T-cell (primary cell): ENCODE measurements around the gene UVSSA. TPM values are rescaled to one million over a fixed set of nuclear protein-coding genes. Genes with fewer than 3 reads are reported as not detected.
A peak's percentile ranks its signal among the peaks of the same experiment; 100 is the strongest.

Source experiments
- ATAC-seq, 4 experiments: fragments of 200-7000 bp in 3 of 4; fragments of 150-1000 bp in 1 of 4; cut with Tn5 transposase; replicated peaks in 1 of 4; 1 replicate in 3 of 4; 2 replicates in 1 of 4; pipeline ENCODE4 v1.10.0; 2021; ENCODE audit warnings: moderate library complexity in 3 of 4, mild to moderate bottlenecking in 2 of 4, moderate number of reproducible peaks in 1 of 4
- CTCF ChIA-PET, 2 donors: fragments of 300-600 bp; sonication (Branson Sonifier 250); formaldehyde crosslinking; loops; one replicate each; lab custom pipeline; 2022; ENCODE audit warnings: antibody characterized with exemption in 2 of 2; lab: Charles Lee
- POLR2A ChIA-PET, 2 donors: fragments of 300-600 bp; sonication (Branson Sonifier 250); formaldehyde crosslinking; loops; one replicate each; lab custom pipeline; 2022; ENCODE audit warnings: antibody characterized with exemption in 2 of 2; lab: Charles Lee
- DNase-seq, 35 experiments: peaks; one replicate each; pipeline versions ENCODE4 v3.0.0 to v3.0.0-alpha.2; 2013 to 2023
- H3K27ac ChIP-seq: one replicate; pipeline ENCODE4 v1.5.1; 2013; ENCODE audit warnings: low read length
- H3K27me3 ChIP-seq, 2 experiments: replicated peaks in 1 of 2; 1 replicate in 1 of 2; 2 replicates in 1 of 2; pipeline versions ENCODE4 v1.6.1 to v1.7.0; 2013; ENCODE audit warnings: low read length in 1 of 2, mixed read lengths in 1 of 2; ENCODE audit not compliant: control insufficient read depth in 2 of 2, insufficient read depth in 2 of 2; ENCODE audit errors: extremely low read depth in 1 of 2
- H3K36me3 ChIP-seq, 2 donors: 1 replicate in 1 of 2; 2 replicates in 1 of 2; pipeline versions ENCODE4 v1.6.1 to v1.7.0; 2013; ENCODE audit warnings: low read length in 1 of 2; ENCODE audit not compliant: control insufficient read depth in 2 of 2, insufficient read depth in 1 of 2; ENCODE audit errors: extremely low read depth in 1 of 2
- H3K4me1 ChIP-seq, 2 experiments: 1 replicate in 1 of 2; 2 replicates in 1 of 2; pipeline versions ENCODE4 v1.6.1 to v1.7.0; 2013; ENCODE audit warnings: low read length in 2 of 2, mixed read lengths in 1 of 2; ENCODE audit not compliant: insufficient read depth in 2 of 2, control insufficient read depth in 1 of 2; ENCODE audit errors: extremely low read depth in 1 of 2
- H3K4me3 ChIP-seq, 2 donors: 1 replicate in 1 of 2; 2 replicates in 1 of 2; pipeline versions ENCODE4 v1.5.1 to v1.7.0; 2013; ENCODE audit warnings: mild to moderate bottlenecking in 2 of 2, low read length in 1 of 2, moderate library complexity in 1 of 2; ENCODE audit not compliant: control insufficient read depth in 1 of 2; ENCODE audit errors: extremely low read depth in 1 of 2
- H3K9me3 ChIP-seq: 2 replicates; pipeline ENCODE4 v1.7.0; 2013
- H3K27ac Mint-ChIP-seq, 2 donors: one replicate each; pipeline ENCODE4 v1.8.0; 2020 to 2021; ENCODE audit warnings: mild to moderate bottlenecking in 2 of 2, mixed read lengths in 2 of 2
- H3K27me3 Mint-ChIP-seq, 2 donors: one replicate each; pipeline ENCODE4 v1.8.0; 2021 to 2022; ENCODE audit warnings: mixed read lengths in 2 of 2
- H3K36me3 Mint-ChIP-seq: one replicate; pipeline ENCODE4 v1.8.0; 2021; ENCODE audit warnings: mixed read lengths
- H3K4me1 Mint-ChIP-seq, 3 donors: one replicate each; pipeline ENCODE4 v1.8.0; 2020 to 2022; ENCODE audit warnings: mixed read lengths in 3 of 3, mild to moderate bottlenecking in 1 of 3
- H3K4me3 Mint-ChIP-seq, 3 donors: one replicate each; pipeline ENCODE4 v1.8.0; 2020 to 2022; ENCODE audit warnings: mild to moderate bottlenecking in 3 of 3, mixed read lengths in 3 of 3, moderate library complexity in 3 of 3
- H3K9me3 Mint-ChIP-seq, 3 donors: one replicate each; pipeline ENCODE4 v1.8.0; 2020 to 2022; ENCODE audit warnings: mixed read lengths in 3 of 3
- WGBS: methylation state at CpG from one replicate; pipeline ENCODE4 v1.1.5; 2013; ENCODE audit warnings: missing lambda C conversion rate; ENCODE audit not compliant: insufficient coverage; 5-methylcytosine and 5-hydroxymethylcytosine counted together
- total RNA-seq, 35 experiments: library from RNA in 6 of 35; stranded (reverse) in 6 of 35; fragments of 120-200 nt in 1 of 35; gene quantifications; one replicate each; pipeline versions ENCODE4 v1.2.1 to v1.2.4 and lab custom pipeline; 2013 to 2026

Gene UVSSA
- total RNA-seq, 5 donors from 2014 or later (not counting 1 experiment from before 2014, with no cell fraction given), result 39.9 to 53.7 (median 42.7) TPM

DNA sequence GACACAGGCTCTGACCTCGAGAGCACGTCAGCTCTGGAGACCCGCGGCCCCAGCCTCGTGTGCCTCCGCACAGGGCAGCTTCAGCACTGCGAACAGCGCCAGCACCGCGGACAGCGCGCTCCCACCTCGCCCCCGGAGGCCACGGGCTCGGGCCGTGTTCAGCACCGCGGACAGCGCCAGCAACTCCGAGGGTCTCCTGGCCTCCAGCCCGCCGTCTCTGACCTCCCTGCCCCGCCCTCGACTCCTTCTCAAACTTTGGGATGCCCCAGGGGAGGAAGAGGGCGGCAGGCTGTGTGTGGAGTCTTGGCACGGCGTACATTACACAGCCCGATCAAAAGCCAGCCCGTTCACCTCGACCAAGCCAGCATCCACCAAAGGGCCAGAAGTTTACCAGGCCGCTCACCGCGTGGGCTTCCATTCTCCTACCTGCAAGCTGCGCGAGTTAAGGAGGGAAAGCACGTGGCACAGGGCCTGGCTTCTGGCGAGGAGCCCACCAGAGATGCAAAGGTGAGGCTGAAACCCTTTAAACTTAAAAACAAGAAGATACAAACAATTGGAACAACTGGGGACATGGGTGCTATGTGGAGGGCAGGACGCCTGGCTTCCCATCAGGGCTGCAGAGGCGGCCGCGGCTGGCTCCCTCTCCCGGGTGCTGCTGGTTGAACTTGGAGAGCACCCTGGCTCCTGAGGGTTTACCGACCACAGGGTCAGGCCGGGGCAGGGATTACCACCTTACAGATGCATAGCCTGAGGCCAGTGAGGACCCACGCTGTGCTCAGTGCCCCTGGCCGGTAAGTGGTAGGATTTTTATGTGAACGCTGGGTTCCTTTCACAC is 63.7 kb downstream of the UVSSA start:
- Mint-ChIP-seq H3K27me3 (peaks cover 55 to 70% of the 10 kb centered on the region in 2 donors), H3K4me3 (no peak overlapping the region), H3K36me3 (no peaks in the 10 kb centered on the region), H3K27ac (no peak overlapping the region), H3K4me1 (peaks cover 0 to 12% (median 11%) of the 10 kb centered on the region in 3 donors), H3K9me3 (no peaks in the 10 kb centered on the region)
- Histone ChIP-seq H3K4me3 (no peak overlapping the region), H3K36me3 (no peaks in the 10 kb centered on the region), H3K4me1 (peaks cover 0 to under 1% of the 10 kb centered on the region in 2 experiments), H3K9me3 (no peaks in the 10 kb centered on the region), H3K27me3 (peaks cover 17 to 81% of the 10 kb centered on the region in 2 experiments), H3K27ac (no peak overlapping the region)
- peak in 27 of 35 experiments; percentile 5 to 62 (median 30) for DNase-seq
- WGBS, result 44% methylated on average over 23 of the region's 48 CpGs
- POLR2A ChIA-PET, result no interaction called here
- ATAC-seq, result peak in 3 of 4 experiments; percentile 43 to 63 (median 43)
- CTCF ChIA-PET, result no interaction called here

DNA sequence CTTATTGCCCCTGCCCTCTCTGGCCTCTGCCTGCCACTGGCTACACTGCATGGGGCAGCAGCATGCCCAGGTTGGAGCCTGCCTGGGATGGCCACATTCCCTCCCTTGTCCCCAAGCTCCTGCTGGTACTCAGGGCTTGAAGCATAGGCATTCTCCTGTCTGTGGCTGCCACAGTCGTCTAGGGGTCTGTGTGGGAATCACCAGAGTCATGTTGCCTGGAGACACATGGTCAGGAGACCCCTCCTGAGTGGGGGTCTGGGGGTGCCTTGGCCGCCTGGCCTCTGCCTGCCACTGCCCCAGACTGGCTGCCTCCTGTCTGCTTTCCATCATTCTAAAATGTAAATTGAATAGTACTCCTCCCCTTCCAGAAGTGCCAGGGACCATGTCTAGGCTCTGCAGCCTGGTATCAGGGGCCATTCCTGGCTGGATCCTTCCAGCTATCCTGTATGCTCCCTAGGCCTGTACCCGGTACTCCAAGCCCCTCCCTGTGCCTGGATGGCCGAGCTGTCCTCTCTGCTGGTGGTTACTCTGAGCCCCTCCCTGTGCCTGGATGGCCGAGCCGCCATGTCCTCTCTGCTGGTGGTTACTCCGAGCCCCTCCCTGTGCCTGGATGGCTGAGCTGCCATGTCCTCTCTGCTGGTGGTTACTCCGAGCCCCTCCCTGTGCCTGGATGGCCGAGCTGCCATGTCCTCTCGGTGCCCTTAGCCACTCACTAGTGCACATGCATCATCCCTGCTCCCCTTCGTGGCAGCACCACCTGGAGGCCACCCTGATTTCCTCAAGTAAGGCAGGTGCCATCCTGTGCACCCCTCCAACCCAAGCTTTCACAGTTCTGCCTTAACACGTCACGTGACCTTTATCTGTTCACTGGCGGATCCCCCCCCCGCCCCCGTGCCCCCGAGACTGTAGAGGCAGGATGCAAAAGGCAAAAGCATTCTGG is 64.7 kb downstream of the UVSSA start:
- peaks cover 17 to 90% of the 10 kb centered on the region in 2 experiments for H3K27me3 ChIP-seq
- Mint-ChIP-seq H3K9me3 (no peaks in the 10 kb centered on the region), H3K36me3 (no peaks in the 10 kb centered on the region), H3K27ac (no peak overlapping the region), H3K4me3 (no peak overlapping the region), H3K27me3 (peaks cover 60 to 79% of the 10 kb centered on the region in 2 donors), H3K4me1 (peaks cover 0 to 15% (median 11%) of the 10 kb centered on the region in 3 donors)
- ChIA-PET POLR2A (no interaction called here), CTCF (no interaction called here)
- H3K4me3 ChIP-seq, result no peak overlapping the region
- no peaks in the 10 kb centered on the region for H3K9me3 ChIP-seq
- ATAC-seq, result no peak
- H3K36me3 ChIP-seq, result no peaks in the 10 kb centered on the region
- peak in 1 of 35 experiments; percentile 9 for DNase-seq
- no peaks in the 10 kb centered on the region for H3K4me1 ChIP-seq
- WGBS, result 54% methylated on average over 10 of the region's 17 CpGs
- H3K27ac ChIP-seq, result no peak overlapping the region

DNA sequence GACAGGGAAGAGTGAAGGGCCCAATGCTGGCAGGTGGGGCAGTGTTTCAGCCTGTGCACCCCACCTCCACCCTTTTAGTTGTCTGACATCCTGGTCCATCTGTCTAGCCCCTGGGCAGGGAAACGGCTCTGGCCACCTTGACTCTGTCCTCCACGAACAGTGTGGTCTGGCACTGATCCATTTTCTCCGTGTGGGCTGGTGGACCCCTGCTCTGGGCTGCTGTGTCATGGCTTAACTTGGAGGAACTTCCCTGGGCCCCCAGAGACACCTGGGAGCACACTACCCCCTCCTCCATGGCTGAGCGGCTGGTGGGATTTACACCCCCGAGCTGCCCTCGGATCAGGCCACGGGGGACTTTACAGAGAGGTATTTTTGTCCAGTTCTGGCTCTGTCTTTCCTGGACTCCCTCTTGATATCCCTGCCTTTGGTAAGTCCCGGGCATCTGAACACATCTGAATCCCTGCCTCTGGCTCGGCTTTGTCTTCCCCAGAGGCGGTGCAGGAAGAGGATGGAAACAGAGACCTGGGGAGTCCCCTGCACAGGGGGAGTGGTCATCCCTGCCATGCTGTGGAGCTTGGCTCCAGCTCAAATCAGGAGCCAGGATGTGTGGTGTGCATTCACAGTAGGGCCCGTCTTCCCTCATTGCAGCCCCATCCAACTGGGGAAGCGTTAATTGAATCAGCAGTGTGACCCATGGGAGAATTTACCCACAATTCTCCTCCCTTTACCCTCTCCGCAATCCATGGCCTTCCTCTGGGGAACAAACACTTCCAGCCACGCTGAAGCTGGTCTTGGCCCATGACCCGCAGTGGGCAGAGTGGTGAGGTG is 65.6 kb downstream of the UVSSA start:
- no peaks in the 10 kb centered on the region for H3K9me3 ChIP-seq
- Mint-ChIP-seq H3K4me1 (peaks cover 0 to 11% (median 8%) of the 10 kb centered on the region in 3 donors), H3K36me3 (no peaks in the 10 kb centered on the region), H3K27ac (no peak overlapping the region), H3K27me3 (peaks cover 54 to 81% of the 10 kb centered on the region in 2 donors), H3K4me3 (no peak overlapping the region), H3K9me3 (no peaks in the 10 kb centered on the region)
- DNase-seq (peak in 1 of 35 experiments; percentile 7), ATAC-seq (no peak)
- no peaks in the 10 kb centered on the region for H3K36me3 ChIP-seq
- ChIA-PET POLR2A (no interaction called here), CTCF (no interaction called here)
- no peaks in the 10 kb centered on the region for H3K4me1 ChIP-seq
- H3K27ac ChIP-seq, result no peak overlapping the region
- peaks cover 17 to 88% of the 10 kb centered on the region in 2 experiments for H3K27me3 ChIP-seq
- H3K4me3 ChIP-seq, result no peak overlapping the region
- WGBS, result 72% methylated on average over 6 of the region's 15 CpGs

DNA sequence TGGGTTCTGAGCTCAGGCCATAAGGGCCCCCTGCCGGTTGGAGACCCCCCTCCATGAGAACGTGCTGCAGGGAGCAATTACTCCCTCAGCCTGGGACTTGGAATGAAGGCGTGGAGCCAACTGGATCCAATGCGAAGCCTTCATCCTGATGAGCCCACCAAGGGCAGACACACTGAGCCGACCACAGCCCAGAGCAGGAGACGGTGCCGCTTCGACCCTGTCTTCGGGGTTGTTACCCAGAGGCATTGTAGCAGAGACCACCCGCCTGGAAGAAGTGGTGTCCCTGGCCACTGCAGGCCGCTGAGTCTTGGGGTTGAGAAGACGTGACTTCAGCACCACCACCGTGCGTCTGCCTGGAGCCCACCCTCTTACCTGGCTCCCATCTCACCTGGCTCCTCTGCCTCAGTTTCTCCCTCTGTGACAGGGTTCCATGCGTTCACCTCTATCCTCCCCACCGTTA is 66.2 kb downstream of the UVSSA start:
- H3K4me3 ChIP-seq, result no peak overlapping the region
- Mint-ChIP-seq H3K9me3 (no peaks in the 10 kb centered on the region), H3K27ac (no peak overlapping the region), H3K36me3 (no peaks in the 10 kb centered on the region), H3K27me3 (peaks cover 52 to 80% of the 10 kb centered on the region in 2 donors), H3K4me1 (peaks cover 0 to 10% (median 8%) of the 10 kb centered on the region in 3 donors), H3K4me3 (peak overlapping the region in 1 of 3 donors; percentile 29)
- no peaks in the 10 kb centered on the region for H3K4me1 ChIP-seq
- 75% methylated on average over 15 of the region's 16 CpGs for WGBS
- POLR2A ChIA-PET, result no interaction called here
- H3K36me3 ChIP-seq, result no peaks in the 10 kb centered on the region
- ATAC-seq (no peak), DNase-seq (peak in 1 of 35 experiments; percentile 10)
- H3K27ac ChIP-seq, result no peak overlapping the region
- CTCF ChIA-PET, result no interaction called here
- H3K9me3 ChIP-seq, result no peaks in the 10 kb centered on the region
- peaks cover 15 to 89% of the 10 kb centered on the region in 2 experiments for H3K27me3 ChIP-seq

DNA sequence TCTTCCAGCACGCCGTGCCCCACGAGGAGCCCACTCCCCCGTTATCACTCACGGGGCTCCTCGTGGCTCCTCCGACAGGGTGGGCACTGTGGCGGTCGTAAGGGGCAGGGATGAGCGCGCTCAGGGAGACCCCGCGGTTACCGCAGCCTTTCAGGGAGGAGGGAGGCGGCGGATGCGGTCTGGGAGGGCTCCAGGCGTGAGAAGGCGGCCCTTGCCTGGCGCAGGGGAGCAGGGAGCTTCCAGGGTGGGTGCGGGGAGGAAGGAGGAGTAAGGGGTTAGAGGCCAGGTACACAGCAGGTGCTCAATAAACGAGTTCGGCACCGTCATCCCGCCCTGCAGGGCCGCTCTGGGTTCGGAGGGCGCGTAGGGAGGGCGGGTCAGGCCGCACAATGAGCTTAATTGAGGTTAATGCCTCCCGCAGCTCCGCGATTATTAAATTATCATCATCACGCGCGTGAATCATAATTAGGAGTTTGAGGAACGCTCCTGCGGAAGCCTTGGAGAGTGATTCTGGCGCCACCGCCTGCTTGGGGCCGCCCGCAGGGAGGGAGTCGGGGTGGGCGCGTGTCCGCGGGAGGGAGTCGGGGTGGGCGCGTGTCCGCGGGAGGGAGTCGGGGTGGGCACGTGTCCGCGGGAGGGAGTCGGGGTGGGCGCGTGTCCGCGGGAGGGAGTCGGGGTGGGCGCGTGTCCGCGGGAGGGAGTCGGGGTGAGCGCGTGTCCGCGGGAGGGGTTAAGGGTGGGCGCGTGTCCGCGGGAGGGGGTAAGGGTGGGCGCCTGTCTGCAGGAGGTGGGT is 66.9 kb downstream of the UVSSA start:
- ATAC-seq, result no peak
- peaks cover 12 to 87% of the 10 kb centered on the region in 2 experiments for H3K27me3 ChIP-seq
- no peak overlapping the region for H3K4me3 ChIP-seq
- no peak overlapping the region for H3K27ac ChIP-seq
- H3K4me3 Mint-ChIP-seq, result peak overlapping the region in 1 of 3 donors; percentile 29
- H3K36me3 ChIP-seq, result no peaks in the 10 kb centered on the region
- no peaks in the 10 kb centered on the region for H3K9me3 ChIP-seq
- no peaks in the 10 kb centered on the region for H3K4me1 ChIP-seq
- H3K36me3 Mint-ChIP-seq, result no peaks in the 10 kb centered on the region
- CTCF ChIA-PET, result no interaction called here
- DNase-seq, result no peak
- 32% methylated on average over 27 of the region's 77 CpGs for WGBS
- H3K4me1 Mint-ChIP-seq, result peaks cover 0 to 7% (median 6%) of the 10 kb centered on the region in 3 donors
- POLR2A ChIA-PET, result no interaction called here
- no peaks in the 10 kb centered on the region for H3K9me3 Mint-ChIP-seq
- no peak overlapping the region for H3K27ac Mint-ChIP-seq
- peaks cover 45 to 79% of the 10 kb centered on the region in 2 donors for H3K27me3 Mint-ChIP-seq
